ENCODE data around the gene BARX2.

The BARX2 gene

GRCh38 chr11:129443276-129443675 lies 67.6 kb downstream of the BARX2 start:
- no peak for DNase-seq

GRCh38 chr11:129444274-129444673 lies 68.6 kb downstream of the BARX2 start:
- DNase-seq: no peak

- no peak for DNase-seq
Measured at GRCh38 chr11:129445226-129445625, 69.6 kb downstream of the BARX2 start.

GRCh38 chr11:129446572-129446971 lies 70.9 kb downstream of the BARX2 start:
- DNase-seq: no peak

- no peak for DNase-seq
Measured at GRCh38 chr11:129447654-129448239, 72.1 kb downstream of the BARX2 start.

- DNase-seq: no peak
Measured at GRCh38 chr11:129451524-129451923, 75.9 kb downstream of the BARX2 start.

GRCh38 chr11:129453293-129453721 lies 77.7 kb downstream of the BARX2 start:
- no peak for DNase-seq

- no peak for DNase-seq
Measured at GRCh38 chr11:129455101-129455500, 79.5 kb downstream of the BARX2 start.

- DNase-seq: no peak
Measured at GRCh38 chr11:129455756-129456655, 80.4 kb downstream of the BARX2 start.

- DNase-seq: no peak
Measured at GRCh38 chr11:129457321-129457720, 81.7 kb downstream of the BARX2 start.

- no peak for DNase-seq
Measured at GRCh38 chr11:129458278-129458677, 82.6 kb downstream of the BARX2 start.

GRCh38 chr11:129458756-129459535 lies 83.3 kb downstream of the BARX2 start:
- no peak for DNase-seq

GRCh38 chr11:129460714-129461113 lies 85.1 kb downstream of the BARX2 start:
- no peak for DNase-seq

- DNase-seq: no peak
Measured at GRCh38 chr11:129484068-129484467, 108.4 kb downstream of the BARX2 start.

GRCh38 chr11:129489249-129489648 lies 113.6 kb downstream of the BARX2 start:
- no peak for DNase-seq

- no peak for DNase-seq
Measured at GRCh38 chr11:129490004-129490403, 114.4 kb downstream of the BARX2 start.

GRCh38 chr11:129493746-129494145 lies 118.1 kb downstream of the BARX2 start:
- no peak for DNase-seq
